Esophagus mucosa (tissue), 1 donor: ENCODE measurements around the gene ACY1. TPM values are rescaled to one million over a fixed set of nuclear protein-coding genes. Genes with fewer than 3 reads are reported as not detected.

Experiments used
- ATAC-seq: fragments of 200-7000 bp; cut with Tn5 transposase; one replicate; pipeline ENCODE4 v1.9.1; 2020
- total RNA-seq: library from RNA; stranded (reverse); gene quantifications from one replicate; pipeline ENCODE4 v1.2.4, GENCODE V29; 2023
- donor health status: DM: yes; HTN: yes; CAD: no.

The ACY1 gene
- total RNA-seq, 1 donor from 2014 or later = 27.4 TPM

DNA sequence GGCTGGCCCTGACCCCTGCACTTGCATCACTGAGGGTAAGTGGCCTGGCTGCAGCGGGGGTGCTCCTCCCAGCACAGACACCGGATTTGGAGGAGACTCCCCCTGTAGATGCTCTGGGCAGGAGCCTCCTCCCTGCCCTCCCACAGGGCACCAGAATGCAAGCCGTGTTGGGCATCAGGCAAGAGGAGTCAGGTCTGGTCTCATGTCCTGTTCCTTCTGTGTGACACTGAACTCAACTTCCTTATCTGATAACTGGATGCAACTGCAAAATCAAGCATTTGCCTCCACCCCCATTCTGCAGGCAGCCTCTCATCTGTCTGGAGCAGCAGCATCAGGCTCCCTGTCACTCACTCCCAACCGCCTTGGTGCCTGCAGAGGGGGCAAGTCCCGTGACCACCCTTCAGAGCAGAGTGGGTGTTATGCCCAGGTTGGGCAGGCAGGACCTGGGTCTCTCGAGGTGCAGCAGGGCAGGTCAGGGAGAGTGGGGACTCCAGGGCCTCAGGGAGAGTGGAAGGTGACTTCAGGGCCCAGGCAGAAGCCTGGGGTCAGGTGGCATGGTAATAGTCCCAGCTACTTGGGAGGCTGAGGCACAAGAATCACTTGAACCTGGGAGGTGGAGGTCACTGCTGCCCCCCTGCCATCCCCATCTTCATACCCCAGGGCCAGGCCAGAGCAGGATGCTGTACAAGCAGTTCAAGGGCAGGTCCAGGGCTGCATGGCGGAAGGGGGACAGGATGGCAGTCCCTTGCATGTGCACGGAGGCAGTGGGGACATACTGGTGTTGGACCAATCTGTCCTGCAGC, 22.9 kb downstream of the ACY1 start:
- no peak for ATAC-seq

- ATAC-seq = no peak
These were observed 23.4 kb downstream of the ACY1 start for GRCh38 chr3:52006820-52007133.

DNA sequence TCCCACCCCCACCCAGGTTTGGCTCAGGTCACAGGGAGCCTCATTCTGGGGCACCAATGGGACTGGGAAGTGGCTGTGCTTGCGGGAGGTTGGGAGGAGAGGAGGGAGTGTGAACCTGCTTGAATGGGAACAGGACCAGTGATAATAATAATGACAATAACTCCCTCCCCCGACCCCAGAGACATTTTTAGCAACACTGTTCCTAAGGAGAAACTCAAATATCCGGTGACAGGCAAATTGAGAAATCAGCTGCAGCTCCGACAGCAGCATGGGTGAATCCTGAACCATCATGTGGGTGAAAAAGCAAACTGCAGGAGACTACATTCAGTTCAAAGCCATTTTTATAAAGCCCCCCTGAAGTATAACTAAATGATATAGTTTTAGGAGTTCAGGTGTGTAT, 24.0 kb downstream of the ACY1 start:
- ATAC-seq = no peak

DNA sequence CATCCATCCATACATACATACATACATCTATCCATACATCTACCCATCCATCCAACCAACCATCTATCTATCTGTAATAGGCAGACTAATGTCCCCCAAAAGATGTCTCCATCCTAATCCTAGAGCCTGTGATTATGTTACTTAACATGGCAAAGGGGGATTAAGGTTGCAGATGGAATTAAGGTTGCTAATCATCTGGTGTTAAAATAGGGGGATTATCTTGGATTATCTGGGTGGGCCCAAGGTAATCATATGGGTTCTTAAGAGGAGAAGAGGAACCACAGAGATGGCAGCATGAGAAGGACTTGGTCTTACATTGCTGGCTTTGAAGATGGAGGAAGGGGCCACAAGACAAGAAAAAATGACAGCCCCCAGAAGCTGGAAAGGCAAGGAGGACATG, 27.1 kb downstream of the ACY1 start:
- ATAC-seq = no peak

DNA sequence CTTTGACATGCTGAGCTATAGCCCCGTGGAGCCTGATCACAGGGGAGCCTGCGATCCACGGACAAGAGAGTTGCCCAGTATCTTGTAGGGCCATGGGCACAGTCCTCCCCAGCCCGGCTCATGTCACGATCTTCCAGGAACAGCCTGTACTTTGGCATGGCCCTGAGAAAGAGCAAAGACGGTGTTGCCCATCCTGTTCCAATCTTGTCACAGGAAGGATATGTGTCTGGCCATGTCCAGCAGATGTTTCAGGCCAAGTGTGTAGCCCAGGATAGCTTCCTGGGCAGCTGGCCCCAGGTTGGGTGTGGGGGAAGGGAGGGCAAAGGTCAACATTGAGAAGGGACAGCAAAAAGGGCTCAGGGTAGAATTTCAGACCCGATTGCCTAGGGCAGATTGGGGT, 29.4 kb downstream of the ACY1 start:
- ATAC-seq = no peak

DNA sequence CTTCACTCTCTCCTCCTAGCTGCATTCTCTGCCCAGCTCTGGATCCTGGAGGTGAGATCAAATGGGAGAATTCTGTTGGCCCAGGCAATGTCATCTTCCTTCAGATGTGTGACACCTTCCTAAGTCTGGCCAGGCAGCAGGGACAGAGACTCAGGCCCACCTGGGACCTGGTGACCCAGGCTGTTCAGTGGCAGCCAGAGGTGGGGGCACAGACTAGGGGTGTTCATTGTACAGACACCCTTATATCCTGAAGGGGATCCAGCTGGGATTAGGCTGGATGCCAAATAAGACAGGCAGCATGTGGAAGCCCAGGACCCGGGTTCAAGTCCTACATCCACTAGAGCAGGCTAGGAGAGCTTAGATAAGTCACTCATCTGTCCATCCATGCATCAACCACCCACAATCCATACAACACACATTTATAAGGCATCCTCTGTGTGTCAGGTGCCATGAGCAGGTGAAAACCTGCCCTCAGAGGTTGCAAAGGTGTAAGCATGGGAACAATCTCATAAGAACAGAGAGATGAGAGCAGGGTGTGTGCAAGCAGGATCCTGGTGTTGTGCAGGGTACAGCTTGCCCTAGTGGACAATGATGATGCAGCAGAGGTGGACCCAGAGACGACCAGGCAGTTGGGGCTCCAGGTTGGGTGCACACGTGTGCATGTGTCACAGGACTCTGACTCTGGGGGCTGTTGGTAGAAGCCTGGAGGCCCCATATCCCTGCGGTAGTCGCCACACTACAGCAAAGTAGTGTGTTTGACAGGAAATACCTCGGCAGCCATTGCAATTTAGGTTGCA, 30.7 kb downstream of the ACY1 start:
- no peak for ATAC-seq

DNA sequence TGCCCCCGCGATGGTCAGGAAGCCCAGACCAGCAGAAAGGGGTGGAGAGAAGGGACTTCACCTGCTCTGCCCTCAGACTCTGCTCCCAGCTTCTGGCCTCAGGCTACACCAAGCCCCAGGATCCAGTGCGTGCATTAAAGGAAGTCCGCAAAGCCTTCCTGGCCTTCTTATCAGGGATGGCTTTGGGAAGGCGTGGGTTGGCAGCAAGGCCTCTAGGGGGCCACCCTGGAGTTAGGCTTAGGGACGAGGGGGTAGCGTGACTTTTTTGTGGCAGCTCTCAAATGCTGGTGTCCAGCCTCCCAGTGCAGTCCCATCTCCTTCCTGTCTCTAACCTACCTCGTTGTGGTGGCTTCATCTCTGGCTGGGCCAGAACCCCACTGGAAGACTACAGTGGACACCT, 31.3 kb downstream of the ACY1 start:
- no peak for ATAC-seq

- no peak for ATAC-seq
These were observed 32.3 kb downstream of the ACY1 start for GRCh38 chr3:52015438-52016228.

DNA sequence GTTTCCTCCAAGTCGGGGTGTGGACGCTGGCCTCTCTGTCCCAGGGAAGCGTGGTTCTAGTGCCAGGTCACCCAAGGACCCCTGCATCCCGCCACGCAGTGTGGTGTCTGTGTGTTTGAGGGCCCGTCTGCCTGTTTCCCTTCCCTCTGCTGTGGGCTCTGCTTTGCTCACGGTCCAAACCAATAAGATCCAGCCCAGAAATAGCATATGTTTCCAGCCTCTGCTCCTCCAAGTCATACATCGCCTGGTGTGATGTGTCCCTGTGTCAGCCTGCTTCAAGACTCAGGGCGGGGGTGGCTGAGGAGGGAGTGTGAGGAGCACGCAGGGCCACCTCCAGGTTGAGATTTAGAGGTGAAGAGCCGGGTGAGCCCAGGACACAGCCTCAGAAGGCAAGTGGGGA, 34.3 kb downstream of the ACY1 start:
- no peak for ATAC-seq

GRCh38 chr3:52018319-52019000, 35.1 kb downstream of the ACY1 start:
- no peak for ATAC-seq

DNA sequence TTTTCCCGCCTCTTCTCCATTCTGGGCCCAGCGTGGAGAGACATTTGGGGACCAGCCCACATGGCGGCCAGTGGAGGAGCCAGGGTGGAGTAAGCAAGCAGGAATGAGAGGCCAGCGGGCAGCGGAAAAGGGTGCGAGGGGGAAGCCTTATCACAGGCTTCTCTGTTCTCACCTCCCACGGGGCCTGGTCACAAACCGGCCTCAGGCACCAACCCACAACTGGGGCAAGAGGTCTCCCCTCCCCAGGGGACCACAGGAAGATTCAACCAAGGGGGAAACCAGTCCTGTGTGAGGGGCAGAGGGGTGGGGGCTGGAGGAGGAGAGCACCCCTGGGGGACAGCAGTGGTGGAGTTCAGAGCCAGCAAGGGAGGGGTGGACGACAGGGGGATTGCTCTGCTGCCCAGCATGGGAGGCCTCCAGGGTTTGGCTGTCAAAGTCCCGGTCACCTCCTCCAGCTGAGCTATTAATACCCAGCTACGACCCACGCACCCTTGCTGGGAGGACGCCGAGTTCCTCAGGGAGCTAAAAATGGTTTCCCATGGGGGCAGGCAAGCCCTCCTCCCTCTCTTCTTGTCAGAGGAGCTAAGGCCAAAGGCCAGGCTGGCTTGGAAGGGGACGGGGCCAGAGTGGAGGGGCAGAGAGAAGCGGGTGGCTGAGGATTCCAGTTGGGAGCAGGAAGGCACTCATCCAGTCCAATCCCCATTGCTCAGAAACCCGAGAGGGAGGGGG, 36.2 kb downstream of the ACY1 start:
- ATAC-seq = no peak

- no peak for ATAC-seq
These were observed 37.5 kb downstream of the ACY1 start for GRCh38 chr3:52020796-52021195.

- ATAC-seq = no peak
These were observed 38.3 kb downstream of the ACY1 start for GRCh38 chr3:52021489-52022268.

- no peak for ATAC-seq
These were observed 39.2 kb downstream of the ACY1 start for GRCh38 chr3:52022323-52023100.

- no peak for ATAC-seq
These were observed 39.9 kb downstream of the ACY1 start for GRCh38 chr3:52023101-52023770.

- ATAC-seq = no peak
These were observed 40.8 kb downstream of the ACY1 start for GRCh38 chr3:52023860-52024764.

DNA sequence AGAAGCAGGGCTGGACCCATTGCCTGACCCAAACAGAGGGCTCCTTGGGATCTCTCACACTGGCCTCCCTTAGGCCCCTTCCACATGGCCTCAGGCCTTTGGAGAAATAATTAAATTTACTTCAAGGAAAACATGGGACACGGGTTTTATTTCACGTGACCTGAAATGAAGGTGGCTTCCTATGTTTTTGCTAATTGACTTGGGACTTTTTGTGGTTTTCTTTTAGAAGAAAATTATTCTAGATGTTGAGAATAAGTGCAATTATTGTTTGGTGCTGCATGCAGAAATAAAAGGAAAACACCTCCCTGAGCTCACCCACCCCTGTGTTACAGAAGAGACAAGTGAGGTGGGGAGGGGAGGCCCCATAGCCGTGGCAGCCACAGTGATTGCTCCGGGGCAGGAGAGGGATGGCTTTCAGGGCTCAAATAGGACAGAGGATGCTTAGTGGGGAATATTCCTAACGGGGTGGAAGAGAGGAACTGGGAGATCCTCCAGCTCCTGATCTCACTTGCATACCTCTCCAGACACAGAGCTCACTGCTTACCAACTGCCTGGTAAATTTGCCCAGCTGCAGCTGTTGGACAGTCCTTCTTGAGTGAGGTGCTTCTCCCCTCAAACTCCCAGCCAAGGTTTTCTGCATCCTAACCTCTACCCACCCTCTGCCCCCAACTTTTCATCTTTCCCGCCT, 41.6 kb downstream of the ACY1 start:
- no peak for ATAC-seq

DNA sequence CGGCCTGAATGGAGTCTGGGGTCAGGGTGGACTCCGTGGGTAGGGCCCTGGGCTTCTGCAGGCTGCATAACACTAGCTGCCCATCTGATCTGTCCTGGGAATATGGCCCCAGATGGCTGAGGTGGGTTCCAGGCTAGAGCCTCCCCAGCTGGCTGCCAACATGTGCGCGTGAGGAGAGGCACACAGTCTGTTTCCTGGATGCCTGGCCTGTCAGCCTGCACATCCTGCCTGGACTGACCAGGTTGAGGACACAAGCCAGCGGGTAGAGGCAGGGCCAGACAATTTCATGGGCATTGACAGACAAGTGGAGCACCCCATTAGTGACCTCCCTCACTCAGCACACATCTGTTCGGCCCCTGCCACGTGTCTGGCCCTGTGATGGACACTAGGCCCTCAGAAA, 42.1 kb downstream of the ACY1 start:
- ATAC-seq = no peak
